Thoracic aorta (tissue), 2 donors: ENCODE measurements around the gene MYH13. TPM values are rescaled to one million over a fixed set of nuclear protein-coding genes. Genes with fewer than 3 reads are reported as not detected.

ENCODE experiments used
- ATAC-seq: fragments of 150-250 bp; one replicate; pipeline ENCODE4 v1.8.0; 2017; ENCODE audit warnings: low read depth; ENCODE audit not compliant: insufficient number of reproducible peaks, low FRiP score
- DNase-seq: peaks from one replicate; pipeline ENCODE4 v3.0.0-alpha.2; 2020; ENCODE audit warnings: low spot score
- H3K27ac ChIP-seq, 2 donors: fragments of 200-600 bp; sonication (generic); 1 replicate in 1 of 2; 2 replicates in 1 of 2; pipeline ENCODE4 v1.5.1; 2016; ENCODE audit warnings: mild to moderate bottlenecking in 2 of 2, moderate library complexity in 2 of 2
- H3K27me3 ChIP-seq: fragments of 200-600 bp; sonication (generic); replicated peaks from 2 replicates; pipeline ENCODE4 v1.6.0; 2016; ENCODE audit warnings: mild to moderate bottlenecking; ENCODE audit not compliant: insufficient read depth
- H3K36me3 ChIP-seq: fragments of 200-600 bp; sonication (generic); one replicate; pipeline ENCODE4 v1.5.1; 2016
- H3K4me1 ChIP-seq, 2 donors: fragments of 200-600 bp; sonication (generic); 1 replicate in 1 of 2; 2 replicates in 1 of 2; pipeline versions ENCODE4 v1.5.1 to v1.6.0; 2016; ENCODE audit warnings: low read depth in 2 of 2, mild to moderate bottlenecking in 1 of 2; ENCODE audit not compliant: control insufficient read depth in 1 of 2
- H3K4me3 ChIP-seq: fragments of 200-600 bp; sonication (generic); 2 replicates; pipeline ENCODE4 v1.5.1; 2016; ENCODE audit warnings: mild to moderate bottlenecking
- H3K9me3 ChIP-seq: fragments of 200-600 bp; sonication (generic); 2 replicates; pipeline ENCODE4 v1.5.1; 2016
- CTCF ChIP-seq: fragments of 200-600 bp; sonication (generic); IDR thresholded peaks from one replicate; pipeline ENCODE4 v1.5.1; 2019; ENCODE audit warnings: antibody characterized with exemption
- total RNA-seq, 2 donors: library from RNA; depleted of rRNA; stranded (reverse); fragments of >200 nt; gene quantifications; one replicate each; pipeline versions ENCODE4 v1.1.0 to v1.2.3, GENCODE V29; 2016

Gene MYH13
- total RNA-seq, 2 donors from 2014 or later, result not detected

- H3K27ac ChIP-seq, result no peak overlapping the region
- peak; percentile 19 for DNase-seq
- no peaks in the 10 kb centered on the region for H3K36me3 ChIP-seq
- no peak for ATAC-seq
- no peaks in the 10 kb centered on the region for H3K9me3 ChIP-seq
- H3K4me3 ChIP-seq, result no peak overlapping the region
- no peaks in the 10 kb centered on the region for H3K27me3 ChIP-seq
- TF ChIP-seq CTCF, result peak; percentile 72
- H3K4me1 ChIP-seq, result no peaks in the 10 kb centered on the region
Observed at GRCh38 chr17:10327640-10328039, 45.2 kb downstream of the MYH13 start.

- no peaks in the 10 kb centered on the region for H3K36me3 ChIP-seq
- no peak for DNase-seq
Observed at GRCh38 chr17:10325031-10325695, 47.6 kb downstream of the MYH13 start.

GRCh38 chr17:10323812-10324610 lies 48.8 kb downstream of the MYH13 start:
- Histone ChIP-seq H3K36me3 (no peaks in the 10 kb centered on the region), H3K4me3 (no peak overlapping the region), H3K27me3 (no peaks in the 10 kb centered on the region), H3K4me1 (no peaks in the 10 kb centered on the region), H3K27ac (no peak overlapping the region), H3K9me3 (no peaks in the 10 kb centered on the region)
- ATAC-seq, result no peak
- no peak for DNase-seq
- TF ChIP-seq CTCF, result no peak

More at GRCh38 chr17:10325031-10325695, 47.6 kb downstream of the MYH13 start:
- no peak for TF ChIP-seq CTCF
- Histone ChIP-seq H3K9me3 (no peaks in the 10 kb centered on the region), H3K27ac (no peak overlapping the region), H3K4me3 (no peak overlapping the region), H3K4me1 (no peaks in the 10 kb centered on the region), H3K27me3 (no peaks in the 10 kb centered on the region)
- no peak for ATAC-seq

GRCh38 chr17:10318535-10318934 lies 54.3 kb downstream of the MYH13 start:
- H3K4me3 ChIP-seq, result no peak overlapping the region
- H3K4me1 ChIP-seq, result no peaks in the 10 kb centered on the region
- H3K9me3 ChIP-seq, result no peaks in the 10 kb centered on the region
- no peak for DNase-seq
- TF ChIP-seq CTCF, result no peak
- no peaks in the 10 kb centered on the region for H3K36me3 ChIP-seq
- ATAC-seq, result no peak
- no peaks in the 10 kb centered on the region for H3K27me3 ChIP-seq
- no peak overlapping the region for H3K27ac ChIP-seq

- no peaks in the 10 kb centered on the region for H3K36me3 ChIP-seq
- ATAC-seq (no peak), DNase-seq (no peak)
- no peaks in the 10 kb centered on the region for H3K9me3 ChIP-seq
- no peak for TF ChIP-seq CTCF
- no peaks in the 10 kb centered on the region for H3K27me3 ChIP-seq
- no peak overlapping the region for H3K4me3 ChIP-seq
- H3K27ac ChIP-seq, result no peak overlapping the region
- no peaks in the 10 kb centered on the region for H3K4me1 ChIP-seq
Observed at GRCh38 chr17:10317543-10317834, 55.3 kb downstream of the MYH13 start.
